Activated naive CD8-positive, alpha-beta T cell treated with anti-CD3 and anti-CD28 coated beads, Interleukin-2, amount 10 ng/mL, durations not matched to agents 7 days and 5 days (primary cell): Measurements from ENCODE around the gene CCNL1. TPM values are rescaled to one million over a fixed set of nuclear protein-coding genes. Genes with fewer than 3 reads are reported as not detected.
A peak's percentile ranks its signal among the peaks of the same experiment; 100 is the strongest.

Experiments used
- ATAC-seq: fragments of 150-1000 bp; cut with Tn5 transposase; one replicate; pipeline ENCODE4 v1.10.0; 2021; ENCODE audit warnings: low read depth, moderate library complexity
- POLR2A ChIA-PET: fragments of 350-600 bp; sonication (Branson Sonifier 250); formaldehyde crosslinking; loops from one replicate; lab custom pipeline; 2021; ENCODE audit warnings: antibody characterized with exemption; lab: Charles Lee
- DNase-seq: peaks from one replicate; pipeline ENCODE4 v3.0.0; 2021
- H3K27ac Mint-ChIP-seq: one replicate; pipeline ENCODE4 v1.8.0; 2022; ENCODE audit warnings: mild to moderate bottlenecking, mixed read lengths
- H3K27me3 Mint-ChIP-seq: one replicate; pipeline ENCODE4 v1.8.0; 2022; ENCODE audit warnings: mild to moderate bottlenecking, moderate library complexity, mixed read lengths
- H3K36me3 Mint-ChIP-seq: one replicate; pipeline ENCODE4 v1.8.0; 2021; ENCODE audit warnings: mild to moderate bottlenecking, mixed read lengths
- H3K4me1 Mint-ChIP-seq: one replicate; pipeline ENCODE4 v1.8.0; 2021; ENCODE audit warnings: mixed read lengths
- H3K4me3 Mint-ChIP-seq: one replicate; pipeline ENCODE4 v1.8.0; 2022; ENCODE audit warnings: mild to moderate bottlenecking, moderate library complexity, mixed read lengths
- H3K9me3 Mint-ChIP-seq: one replicate; pipeline ENCODE4 v1.8.0; 2021; ENCODE audit warnings: mixed read lengths
- total RNA-seq, 2 experiments: library from RNA; stranded (reverse); gene quantifications; one replicate each; pipeline ENCODE4 v1.2.3, GENCODE V29; 2021

CCNL1 gene
- total RNA-seq, 2 experiments from 2014 or later, result 276 to 280 TPM

DNA sequence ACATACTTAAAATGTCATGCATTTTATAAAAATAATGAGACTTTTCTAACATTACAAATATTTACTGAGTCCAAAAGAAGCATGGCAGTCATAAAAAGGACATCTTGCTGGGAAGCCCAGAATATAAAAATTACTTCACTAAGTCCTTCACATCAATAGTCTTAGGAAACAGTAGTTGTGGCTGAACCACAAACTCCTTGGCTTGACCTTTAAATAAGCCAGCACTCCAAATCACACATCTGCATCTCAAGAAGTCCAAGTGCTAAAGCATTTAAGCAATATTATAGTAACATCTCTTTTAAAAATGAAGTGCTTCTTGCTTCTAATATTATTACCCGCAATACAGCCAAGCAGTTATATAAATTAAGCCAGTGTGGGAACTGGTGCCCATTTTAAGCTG lies 8.8 kb downstream of the CCNL1 start:
- H3K36me3 Mint-ChIP-seq, result peaks cover 47% of the 10 kb centered on the region
- DNase-seq (no peak), ATAC-seq (no peak)
- H3K27me3 Mint-ChIP-seq, result no peaks in the 10 kb centered on the region
- no peaks in the 10 kb centered on the region for H3K9me3 Mint-ChIP-seq
- no peak overlapping the region for H3K4me3 Mint-ChIP-seq
- peaks cover 33% of the 10 kb centered on the region for H3K4me1 Mint-ChIP-seq
- no peak overlapping the region for H3K27ac Mint-ChIP-seq
- POLR2A ChIA-PET, result interaction anchor here (2.1 kb wide), 1 partner anchor 9 kb away, joined by 15 read pairs; the partner anchor contains the start of gene CCNL1

GRCh38 chr3:157149136-157149696 lies 10.7 kb downstream of the CCNL1 start:
- no peak for ATAC-seq
- Mint-ChIP-seq H3K9me3 (no peaks in the 10 kb centered on the region), H3K27ac (no peak overlapping the region), H3K4me1 (peaks cover 20% of the 10 kb centered on the region), H3K27me3 (no peaks in the 10 kb centered on the region), H3K4me3 (no peak overlapping the region), H3K36me3 (peaks cover 37% of the 10 kb centered on the region)
- DNase-seq, result no peak
- POLR2A ChIA-PET, result interaction anchor here (1.2 to 2.1 kb wide), 3 partner anchors 11 to 26 kb away, joined by 3 to 14 read pairs (median 6); partner anchors contain the start of gene CCNL1

- POLR2A ChIA-PET, result interaction anchor here (1.4 to 2.1 kb wide), 2 partner anchors 12 to 27 kb away, joined by 6 to 14 read pairs; partner anchors contain the start of gene CCNL1
- no peak overlapping the region for H3K4me3 Mint-ChIP-seq
- no peak for DNase-seq
Observed at GRCh38 chr3:157148196-157148889, 11.6 kb downstream of the CCNL1 start.

DNA sequence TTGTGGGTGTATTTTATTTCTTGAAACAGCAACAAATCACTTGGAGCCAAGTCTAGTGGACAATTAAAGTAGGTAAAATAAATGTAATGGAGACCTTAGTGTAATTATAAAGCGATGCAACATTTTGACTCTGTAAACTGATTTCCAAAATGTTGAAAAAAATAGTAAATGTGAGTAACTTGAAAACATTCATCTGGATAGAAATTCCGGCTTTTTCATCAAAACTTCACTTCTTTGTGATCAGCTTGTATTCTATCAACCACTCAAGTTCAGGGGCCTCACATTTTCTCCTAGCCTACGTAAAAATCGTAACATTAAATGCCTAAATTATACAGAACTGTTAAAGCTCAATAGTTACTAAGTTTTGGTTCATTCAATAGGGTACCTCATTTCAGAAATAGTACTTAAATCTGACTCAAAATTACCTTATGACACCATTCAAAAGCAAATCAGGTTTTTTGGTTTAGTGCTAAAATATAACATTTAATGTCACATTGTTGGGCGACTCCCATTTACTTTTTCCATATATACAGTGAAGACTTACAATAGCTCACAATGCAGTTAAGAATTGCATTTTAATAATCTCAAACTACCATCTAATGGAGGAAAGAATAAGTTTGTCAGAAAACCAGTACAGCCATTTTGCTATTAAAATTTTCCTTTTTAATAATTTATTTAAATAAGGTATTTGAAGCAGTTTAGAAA lies 12.7 kb downstream of the CCNL1 start:
- ATAC-seq, result no peak
- POLR2A ChIA-PET, result interaction anchor here (0.6 to 2.0 kb wide), 3 partner anchors 12 to 1300 kb away, joined by 3 to 13 read pairs (median 3); partner anchors contain the start of gene CCNL1

More at GRCh38 chr3:157148196-157148889, 11.6 kb downstream of the CCNL1 start:
- Mint-ChIP-seq H3K27me3 (no peaks in the 10 kb centered on the region), H3K4me1 (peaks cover 17% of the 10 kb centered on the region), H3K27ac (no peak overlapping the region), H3K36me3 (peaks cover 34% of the 10 kb centered on the region), H3K9me3 (no peaks in the 10 kb centered on the region)
- ATAC-seq, result no peak

DNA sequence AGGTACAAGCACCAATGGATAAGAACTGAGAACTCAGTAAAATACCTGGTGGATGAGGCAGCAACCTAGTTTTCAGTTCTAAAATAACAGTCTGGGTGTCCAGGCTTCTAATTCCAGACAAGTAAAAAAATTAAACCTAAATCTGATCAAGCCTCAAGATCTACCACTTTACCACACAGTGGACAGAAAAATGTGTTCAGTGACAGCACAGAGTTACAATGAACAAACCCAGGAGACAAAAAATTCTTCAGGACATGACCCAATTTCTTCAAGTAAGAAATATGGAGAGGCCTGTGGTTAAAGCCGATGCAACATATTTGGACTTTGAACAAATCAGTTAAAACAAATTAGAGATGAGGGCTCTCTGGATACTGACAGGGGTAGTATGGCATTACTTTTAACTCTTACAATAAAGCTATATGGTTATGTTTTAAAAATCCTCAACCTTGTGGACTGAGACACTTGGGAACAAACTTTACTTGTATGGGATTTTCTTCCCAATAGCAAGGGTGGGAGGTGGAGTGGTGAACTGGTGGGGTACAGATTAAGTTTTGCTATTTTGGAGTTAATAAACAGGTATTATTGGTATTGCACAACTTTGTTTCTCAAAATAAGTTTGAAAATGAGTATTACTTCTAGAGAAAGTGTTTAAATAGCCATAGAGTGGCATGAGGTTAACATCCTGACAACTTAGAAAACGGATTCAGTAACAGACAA lies 14.2 kb downstream of the CCNL1 start:
- DNase-seq (no peak), ATAC-seq (no peak)
- H3K27me3 Mint-ChIP-seq, result no peaks in the 10 kb centered on the region
- no peak overlapping the region for H3K4me3 Mint-ChIP-seq
- no peaks in the 10 kb centered on the region for H3K9me3 Mint-ChIP-seq
- POLR2A ChIA-PET, result interaction anchor here (1.8 to 2.0 kb wide), 2 partner anchors 7 to 14 kb away, joined by 4 to 13 read pairs; partner anchors contain the start of gene CCNL1
- H3K27ac Mint-ChIP-seq, result peak overlapping the region; percentile 1
- peaks cover 31% of the 10 kb centered on the region for H3K36me3 Mint-ChIP-seq
- peaks cover 8% of the 10 kb centered on the region for H3K4me1 Mint-ChIP-seq

More for the DNA sequence above, 12.7 kb downstream of the CCNL1 start:
- Mint-ChIP-seq H3K4me3 (no peak overlapping the region), H3K27me3 (no peaks in the 10 kb centered on the region), H3K36me3 (peaks cover 33% of the 10 kb centered on the region), H3K27ac (peak overlapping the region; percentile 30), H3K9me3 (no peaks in the 10 kb centered on the region), H3K4me1 (peaks cover 16% of the 10 kb centered on the region)
- DNase-seq, result no peak

DNA sequence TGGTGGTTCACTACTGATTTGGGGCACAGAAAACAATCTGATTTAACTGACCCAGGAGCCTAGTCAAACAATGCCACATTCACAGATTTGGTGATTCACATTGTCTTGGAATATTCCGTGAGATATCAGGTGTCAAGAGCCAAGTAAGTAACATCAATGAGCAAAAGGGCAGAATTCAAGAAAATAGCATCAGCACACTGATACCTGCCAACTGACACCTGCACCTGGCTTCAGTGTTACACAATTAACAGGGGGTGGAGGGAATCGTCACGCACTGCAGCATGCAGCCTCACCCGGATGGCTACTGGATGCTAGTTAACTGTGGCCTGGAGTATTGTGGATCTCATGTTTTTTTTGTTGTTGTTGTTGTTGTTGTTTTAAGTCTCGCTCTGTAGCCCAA lies 17.6 kb downstream of the CCNL1 start:
- H3K4me3 Mint-ChIP-seq, result no peak overlapping the region
- DNase-seq, result no peak
- no peak overlapping the region for H3K27ac Mint-ChIP-seq
- no peak for ATAC-seq
- POLR2A ChIA-PET, result no interaction called here
- H3K9me3 Mint-ChIP-seq, result no peaks in the 10 kb centered on the region
- no peaks in the 10 kb centered on the region for H3K27me3 Mint-ChIP-seq
- H3K4me1 Mint-ChIP-seq, result peaks cover 2% of the 10 kb centered on the region
- peaks cover 22% of the 10 kb centered on the region for H3K36me3 Mint-ChIP-seq

- H3K9me3 Mint-ChIP-seq, result no peaks in the 10 kb centered on the region
- DNase-seq (no peak), ATAC-seq (no peak)
- POLR2A ChIA-PET, result no interaction called here
- no peak overlapping the region for H3K4me3 Mint-ChIP-seq
- peaks cover 19% of the 10 kb centered on the region for H3K4me1 Mint-ChIP-seq
- no peaks in the 10 kb centered on the region for H3K27me3 Mint-ChIP-seq
- peak overlapping the region; percentile 3 for H3K27ac Mint-ChIP-seq
- H3K36me3 Mint-ChIP-seq, result peaks cover 16% of the 10 kb centered on the region
Observed at GRCh38 chr3:157139938-157140534, 19.9 kb downstream of the CCNL1 start.

GRCh38 chr3:157136647-157137387 lies 23.1 kb downstream of the CCNL1 start:
- POLR2A ChIA-PET, result interaction anchor here (0.6 to 2.0 kb wide), 5 partner anchors 23 to 582 kb away, joined by 3 to 9 read pairs (median 5); partner anchors contain the start of genes CCNL1 and SSR3
- ATAC-seq, result no peak
- Mint-ChIP-seq H3K4me1 (peaks cover 47% of the 10 kb centered on the region), H3K27ac (peak overlapping the region; percentile 73), H3K36me3 (peaks cover 16% of the 10 kb centered on the region), H3K9me3 (no peaks in the 10 kb centered on the region), H3K4me3 (no peak overlapping the region), H3K27me3 (no peaks in the 10 kb centered on the region)
- DNase-seq, result no peak

- peak overlapping the region; percentile 73 for H3K27ac Mint-ChIP-seq
- H3K36me3 Mint-ChIP-seq, result peaks cover 16% of the 10 kb centered on the region
- no peak for DNase-seq
- ATAC-seq, result no peak
- H3K4me3 Mint-ChIP-seq, result no peak overlapping the region
- H3K9me3 Mint-ChIP-seq, result no peaks in the 10 kb centered on the region
- no peaks in the 10 kb centered on the region for H3K27me3 Mint-ChIP-seq
- H3K4me1 Mint-ChIP-seq, result peaks cover 54% of the 10 kb centered on the region
- POLR2A ChIA-PET, result interaction anchor here (0.6 to 2.8 kb wide), 4 partner anchors 24 to 581 kb away, joined by 3 to 11 read pairs (median 6); partner anchors contain the start of genes CCNL1 and SSR3
Observed at GRCh38 chr3:157135671-157136396, 24.1 kb downstream of the CCNL1 start.

DNA sequence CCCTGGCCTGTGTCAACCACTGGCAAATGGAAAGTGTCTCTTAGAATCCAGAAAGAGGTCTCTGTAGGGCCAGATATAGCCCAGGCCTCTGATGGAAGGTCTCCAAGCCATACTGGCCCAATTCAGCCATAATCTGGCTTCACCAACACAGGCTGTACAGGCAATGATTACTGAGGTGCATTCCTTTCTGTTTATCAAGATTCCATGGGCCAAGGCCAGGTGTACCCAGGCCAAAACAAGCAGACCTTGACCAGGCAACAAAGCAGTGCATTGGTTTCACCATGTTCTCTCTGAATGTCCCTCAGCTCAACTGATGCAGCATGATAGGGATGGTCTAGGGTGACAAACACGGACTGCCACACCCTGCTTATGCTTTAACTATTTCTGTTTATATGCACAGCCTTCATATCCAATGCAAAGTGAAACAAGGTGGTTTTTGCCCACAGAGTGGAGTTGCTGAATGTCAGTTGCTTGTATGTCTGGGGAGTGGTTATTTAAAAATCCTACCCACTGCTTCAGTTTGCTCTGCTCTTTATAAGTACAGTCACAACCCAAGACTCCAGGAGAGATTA lies 25.2 kb downstream of the CCNL1 start:
- no peaks in the 10 kb centered on the region for H3K9me3 Mint-ChIP-seq
- H3K27me3 Mint-ChIP-seq, result no peaks in the 10 kb centered on the region
- DNase-seq (no peak), ATAC-seq (peak; percentile 57)
- H3K36me3 Mint-ChIP-seq, result peaks cover 11% of the 10 kb centered on the region
- H3K27ac Mint-ChIP-seq, result peak overlapping the region; percentile 75
- peaks cover 63% of the 10 kb centered on the region for H3K4me1 Mint-ChIP-seq
- H3K4me3 Mint-ChIP-seq, result peak overlapping the region; percentile 40
- POLR2A ChIA-PET, result interaction anchor here (0.8 to 2.8 kb wide), 3 partner anchors 46 to 491 kb away, joined by 3 to 11 read pairs (median 3); no protein-coding TSS in a partner anchor
